DOHH2 (cell line): ENCODE results near the gene KCNMA1.

Source experiments
- EZH2phosphoT487 ChIP-seq: fragments of 200-600 bp; sonication (generic); IDR thresholded peaks from 2 replicates; pipeline ENCODE4 v1.6.1; 2017; ENCODE audit warnings: borderline replicate concordance, mild to moderate bottlenecking, antibody characterized with exemption, low read length, moderate library complexity, mixed read lengths
- TF ChIP-seq, protein P1 (sequence below): fragments of 200-600 bp; sonication (generic); IDR thresholded peaks from one replicate; pipeline ENCODE4 v1.5.1; 2014; ENCODE audit warnings: antibody characterized with exemption, mild to moderate bottlenecking, low read depth, low read length; ENCODE audit not compliant: poor library complexity, severe bottlenecking

- TF ChIP-seq, protein P1, sequence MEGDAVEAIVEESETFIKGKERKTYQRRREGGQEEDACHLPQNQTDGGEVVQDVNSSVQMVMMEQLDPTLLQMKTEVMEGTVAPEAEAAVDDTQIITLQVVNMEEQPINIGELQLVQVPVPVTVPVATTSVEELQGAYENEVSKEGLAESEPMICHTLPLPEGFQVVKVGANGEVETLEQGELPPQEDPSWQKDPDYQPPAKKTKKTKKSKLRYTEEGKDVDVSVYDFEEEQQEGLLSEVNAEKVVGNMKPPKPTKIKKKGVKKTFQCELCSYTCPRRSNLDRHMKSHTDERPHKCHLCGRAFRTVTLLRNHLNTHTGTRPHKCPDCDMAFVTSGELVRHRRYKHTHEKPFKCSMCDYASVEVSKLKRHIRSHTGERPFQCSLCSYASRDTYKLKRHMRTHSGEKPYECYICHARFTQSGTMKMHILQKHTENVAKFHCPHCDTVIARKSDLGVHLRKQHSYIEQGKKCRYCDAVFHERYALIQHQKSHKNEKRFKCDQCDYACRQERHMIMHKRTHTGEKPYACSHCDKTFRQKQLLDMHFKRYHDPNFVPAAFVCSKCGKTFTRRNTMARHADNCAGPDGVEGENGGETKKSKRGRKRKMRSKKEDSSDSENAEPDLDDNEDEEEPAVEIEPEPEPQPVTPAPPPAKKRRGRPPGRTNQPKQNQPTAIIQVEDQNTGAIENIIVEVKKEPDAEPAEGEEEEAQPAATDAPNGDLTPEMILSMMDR, result no peak
- TF ChIP-seq EZH2phosphoT487, result no peak
These were observed 123.8 kb downstream of the KCNMA1 start for GRCh38 chr10:77513781-77514331.
